Measurements from ENCODE around the gene ELAVL4. TPM values are rescaled to one million over a fixed set of nuclear protein-coding genes. Genes with fewer than 3 reads are reported as not detected.

ELAVL4 gene
- total RNA-seq, 4 donors from 2014 or later: 0.18 TPM; not detected in 3

DNA sequence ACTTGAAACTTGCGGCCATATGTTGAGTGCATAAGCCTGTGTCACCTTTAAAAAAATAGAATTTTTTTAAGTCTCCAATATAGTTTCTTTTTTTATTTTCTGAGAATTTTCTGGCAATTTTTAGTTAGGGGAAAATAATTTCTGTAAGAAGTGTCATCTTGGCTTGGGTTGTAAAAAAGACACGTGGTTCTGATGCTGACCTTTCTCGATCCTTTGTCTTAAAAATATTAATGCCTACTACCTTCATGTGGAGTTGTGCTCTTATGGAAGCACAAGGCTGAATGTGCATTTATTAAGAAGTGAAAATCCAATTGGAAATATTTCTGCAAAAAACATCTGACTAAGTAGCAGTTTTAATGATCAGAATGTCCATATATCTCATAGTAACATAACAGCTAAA, 3.5 kb downstream of the ELAVL4 start:
- peaks cover 44% of the 10 kb centered on the region for H3K27me3 ChIP-seq
- TF ChIP-seq POLR2A (IDR thresholded peaks at IDR 0.05) (no peak), POLR2AphosphoS5 (IDR thresholded peaks at IDR 0.05) (no peak), EP300 (IDR thresholded peaks at IDR 0.05) (no peak)
- TF ChIP-seq, protein P1, sequence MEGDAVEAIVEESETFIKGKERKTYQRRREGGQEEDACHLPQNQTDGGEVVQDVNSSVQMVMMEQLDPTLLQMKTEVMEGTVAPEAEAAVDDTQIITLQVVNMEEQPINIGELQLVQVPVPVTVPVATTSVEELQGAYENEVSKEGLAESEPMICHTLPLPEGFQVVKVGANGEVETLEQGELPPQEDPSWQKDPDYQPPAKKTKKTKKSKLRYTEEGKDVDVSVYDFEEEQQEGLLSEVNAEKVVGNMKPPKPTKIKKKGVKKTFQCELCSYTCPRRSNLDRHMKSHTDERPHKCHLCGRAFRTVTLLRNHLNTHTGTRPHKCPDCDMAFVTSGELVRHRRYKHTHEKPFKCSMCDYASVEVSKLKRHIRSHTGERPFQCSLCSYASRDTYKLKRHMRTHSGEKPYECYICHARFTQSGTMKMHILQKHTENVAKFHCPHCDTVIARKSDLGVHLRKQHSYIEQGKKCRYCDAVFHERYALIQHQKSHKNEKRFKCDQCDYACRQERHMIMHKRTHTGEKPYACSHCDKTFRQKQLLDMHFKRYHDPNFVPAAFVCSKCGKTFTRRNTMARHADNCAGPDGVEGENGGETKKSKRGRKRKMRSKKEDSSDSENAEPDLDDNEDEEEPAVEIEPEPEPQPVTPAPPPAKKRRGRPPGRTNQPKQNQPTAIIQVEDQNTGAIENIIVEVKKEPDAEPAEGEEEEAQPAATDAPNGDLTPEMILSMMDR (IDR thresholded peaks at IDR 0.05): no peak
- 88% methylated on average over 3 of the region's 3 CpGs for WGBS
- no peaks in the 10 kb centered on the region for H3K36me3 ChIP-seq
- H3K27ac ChIP-seq: no peak overlapping the region
- H3K4me3 ChIP-seq: no peak overlapping the region
- no peaks in the 10 kb centered on the region for H3K9me3 ChIP-seq
- no peak for DNase-seq (ENCODE audit: low spot score in 2 of 2)
- H3K4me1 ChIP-seq: peaks cover 6% of the 10 kb centered on the region

DNA sequence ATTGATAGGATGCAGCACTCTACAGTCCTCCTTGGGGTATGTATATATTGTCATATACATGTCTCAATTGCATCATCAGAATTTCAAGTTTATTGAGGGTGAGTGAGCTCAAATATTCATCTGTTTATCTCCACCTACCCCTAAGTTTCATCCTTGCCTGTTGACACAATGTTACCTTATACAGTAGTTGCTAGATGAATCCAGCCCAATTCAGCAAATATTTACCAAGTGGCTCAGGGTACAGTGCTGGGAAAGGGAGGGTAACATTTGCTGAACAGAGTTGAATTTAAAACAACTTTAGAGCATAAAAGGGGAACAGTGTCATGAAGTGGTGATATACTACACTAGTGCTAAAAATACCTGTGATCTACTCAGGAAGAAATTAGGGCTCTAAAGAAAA, 14.4 kb downstream of the ELAVL4 start:
- H3K4me1 ChIP-seq: no peaks in the 10 kb centered on the region
- no peak for DNase-seq (ENCODE audit: low spot score in 2 of 2)
- H3K27ac ChIP-seq: no peak overlapping the region
- H3K4me3 ChIP-seq: no peak overlapping the region
- TF ChIP-seq EP300 (IDR thresholded peaks at IDR 0.05) (no peak), POLR2A (IDR thresholded peaks at IDR 0.05) (no peak), POLR2AphosphoS5 (IDR thresholded peaks at IDR 0.05) (no peak)
- TF ChIP-seq, protein P1 (IDR thresholded peaks at IDR 0.05): no peak
- no peaks in the 10 kb centered on the region for H3K9me3 ChIP-seq
- no peaks in the 10 kb centered on the region for H3K36me3 ChIP-seq
- H3K27me3 ChIP-seq: peaks cover 3% of the 10 kb centered on the region

DNA sequence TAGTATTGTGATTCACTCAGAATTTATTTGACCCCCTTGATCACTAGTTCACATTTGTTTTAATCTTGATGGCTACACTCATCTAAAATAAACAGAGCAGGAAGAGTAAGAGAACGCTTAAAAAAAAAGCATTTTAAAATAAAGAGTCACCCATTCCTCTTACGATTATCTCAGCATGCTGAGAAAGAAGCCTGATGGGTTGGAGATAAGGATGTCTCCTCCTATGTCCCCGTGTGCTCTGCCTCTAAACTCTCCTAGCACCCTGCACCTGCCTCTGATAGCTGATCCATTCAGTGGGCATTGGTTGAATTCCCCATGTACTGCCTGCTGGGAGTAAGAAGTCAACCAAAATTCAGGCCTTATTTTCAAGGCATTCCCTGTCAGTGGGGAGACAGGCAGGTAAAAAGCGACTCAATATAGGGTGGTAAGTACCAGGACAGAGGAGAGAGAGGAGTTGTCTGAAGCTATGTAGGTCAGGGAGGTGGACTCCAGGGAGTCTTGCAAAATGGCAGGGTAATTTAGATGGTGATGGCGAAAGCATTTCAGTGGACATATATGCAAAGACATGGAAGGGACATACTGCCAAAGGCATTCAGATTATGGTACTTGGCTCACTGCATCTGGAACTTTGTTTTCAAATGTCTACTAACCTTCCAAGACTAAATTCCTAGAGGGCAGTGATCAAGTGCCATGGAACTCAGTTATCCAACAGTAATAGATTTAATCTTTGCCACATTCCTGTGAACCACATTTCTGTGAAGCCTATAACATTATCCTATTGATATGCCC, 18.4 kb downstream of the ELAVL4 start:
- DNase-seq (ENCODE audit: low spot score in 2 of 2): no peak
- H3K27me3 ChIP-seq: no peaks in the 10 kb centered on the region
- TF ChIP-seq POLR2AphosphoS5 (IDR thresholded peaks at IDR 0.05) (no peak), EP300 (IDR thresholded peaks at IDR 0.05) (no peak), POLR2A (IDR thresholded peaks at IDR 0.05) (no peak)
- TF ChIP-seq, protein P1 (IDR thresholded peaks at IDR 0.05): no peak
- WGBS: 69% methylated on average over 5 of the region's 5 CpGs
- no peak overlapping the region for H3K4me3 ChIP-seq
- H3K9me3 ChIP-seq: no peaks in the 10 kb centered on the region
- no peaks in the 10 kb centered on the region for H3K4me1 ChIP-seq
- H3K27ac ChIP-seq: no peak overlapping the region
- no peaks in the 10 kb centered on the region for H3K36me3 ChIP-seq

DNA sequence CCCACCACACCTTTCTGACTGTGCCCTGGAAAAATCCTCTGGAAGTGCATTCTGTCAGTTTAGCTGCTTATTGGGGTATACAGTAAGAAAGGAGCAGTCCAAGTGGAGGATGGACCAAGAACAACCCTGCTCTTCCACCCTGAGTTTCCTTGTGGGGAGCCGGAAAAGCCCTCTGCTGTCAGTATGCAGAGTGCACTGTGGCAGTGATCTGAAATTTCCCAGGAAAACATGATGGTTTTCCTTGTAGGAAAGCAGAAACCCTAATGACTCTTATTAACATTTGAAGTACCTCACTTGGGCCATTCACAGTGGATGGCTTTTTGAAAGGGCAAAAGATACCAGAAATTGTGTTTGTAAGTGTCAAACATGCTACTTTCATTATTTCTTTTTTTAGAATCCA, 20.5 kb downstream of the ELAVL4 start:
- Histone ChIP-seq H3K4me3 (no peak overlapping the region), H3K4me1 (no peaks in the 10 kb centered on the region), H3K27ac (no peak overlapping the region), H3K9me3 (no peaks in the 10 kb centered on the region), H3K27me3 (no peaks in the 10 kb centered on the region), H3K36me3 (no peaks in the 10 kb centered on the region)
- DNase-seq (ENCODE audit: low spot score in 2 of 2): no peak
- TF ChIP-seq EP300 (IDR thresholded peaks at IDR 0.05) (no peak), POLR2A (IDR thresholded peaks at IDR 0.05) (no peak), POLR2AphosphoS5 (IDR thresholded peaks at IDR 0.05) (no peak)
- TF ChIP-seq, protein P1 (IDR thresholded peaks at IDR 0.05): no peak
- WGBS: 64% methylated on average over 1 of the region's 1 CpG

DNA sequence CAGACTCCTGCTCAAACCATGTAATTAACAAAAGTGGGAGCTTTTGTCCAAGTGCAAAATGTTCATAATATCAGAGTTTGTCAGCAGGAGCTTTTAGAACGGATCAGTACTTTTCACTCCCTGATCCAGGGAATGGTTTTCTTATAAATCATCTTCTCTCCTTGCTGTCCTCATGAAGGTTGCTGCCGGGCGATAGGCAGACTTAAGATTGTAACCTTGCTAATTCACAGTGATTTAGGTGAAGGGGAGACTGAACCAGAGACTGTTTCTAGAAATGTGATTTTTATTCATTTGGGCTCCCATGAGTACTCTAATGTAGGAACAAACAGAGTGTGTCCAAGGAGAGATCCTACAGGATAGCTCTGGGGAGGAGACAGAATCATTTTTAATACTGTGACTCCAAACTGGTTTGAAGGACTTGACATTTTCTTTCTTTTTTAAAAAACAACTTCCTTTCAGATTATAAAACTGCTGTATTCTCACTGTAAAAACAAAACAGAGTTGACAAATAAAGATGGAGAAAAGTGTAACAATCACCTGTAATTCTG, 23.7 kb downstream of the ELAVL4 start:
- Histone ChIP-seq H3K27ac (no peak overlapping the region), H3K4me1 (no peaks in the 10 kb centered on the region), H3K36me3 (no peaks in the 10 kb centered on the region), H3K27me3 (peaks cover 3% of the 10 kb centered on the region), H3K9me3 (no peaks in the 10 kb centered on the region), H3K4me3 (no peak overlapping the region)
- WGBS: 39% methylated on average over 3 of the region's 3 CpGs
- no peak for DNase-seq (ENCODE audit: low spot score in 2 of 2)
- TF ChIP-seq POLR2A (IDR thresholded peaks at IDR 0.05): no peak
- TF ChIP-seq, protein P1 (IDR thresholded peaks at IDR 0.05): no peak
- no peak for TF ChIP-seq POLR2AphosphoS5 (IDR thresholded peaks at IDR 0.05)
- no peak for TF ChIP-seq EP300 (IDR thresholded peaks at IDR 0.05)
